GM18517 (cell line): ENCODE measurements around the gene FUCA1.
"Not testable (repeated sequence)": the region's sequence is repeated elsewhere in the genome, so short reads cannot be mapped to it uniquely, and the experiment has no call there.

Source experiments
- ATAC-seq: cut with Tn5 transposase; IDR thresholded peaks from one replicate; pipeline ENCODE4 v1.9.1; 2021; ENCODE audit warnings: mild to moderate bottlenecking, moderate library complexity; ENCODE audit not compliant: unreplicated experiment

Gene FUCA1

DNA sequence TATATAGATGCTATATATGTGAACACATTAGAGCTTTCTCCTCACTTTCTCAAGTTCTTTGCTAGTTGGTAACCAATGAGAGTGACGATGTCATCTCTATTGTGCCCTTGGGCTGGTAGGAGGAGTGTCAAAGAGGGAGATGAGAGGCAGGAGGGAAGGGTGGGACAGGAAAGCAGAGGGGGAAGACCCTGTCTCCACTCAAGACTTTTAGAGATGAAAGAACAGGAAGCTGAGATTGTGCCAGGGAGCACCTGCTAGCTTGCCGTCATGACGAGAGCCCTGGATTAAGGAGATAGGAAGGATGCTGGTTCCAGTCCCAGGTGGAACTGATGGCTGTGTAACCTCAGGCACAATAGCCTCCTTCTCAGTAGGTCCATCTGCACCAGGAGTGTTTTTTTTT lies 28.4 kb upstream of the FUCA1 start:
- no peak for ATAC-seq

DNA sequence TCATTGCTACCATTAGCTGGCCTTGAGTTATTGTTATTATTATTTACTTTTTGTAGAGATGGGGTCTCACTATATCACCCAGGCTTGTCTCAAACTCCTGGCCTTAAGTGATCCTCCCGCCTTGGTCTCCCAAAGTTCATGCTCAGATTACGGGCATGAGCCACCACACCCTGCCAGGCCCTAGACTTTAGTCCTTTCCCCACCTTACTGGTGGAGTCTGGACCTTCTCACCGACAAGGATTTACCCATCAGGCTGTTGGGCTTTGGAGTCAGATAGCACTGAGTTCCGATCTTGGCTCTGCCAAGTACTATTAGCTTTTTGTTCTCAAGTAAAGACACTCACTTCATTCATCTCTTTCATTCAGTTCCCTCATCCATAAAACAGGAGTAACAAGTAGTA lies 27.9 kb upstream of the FUCA1 start:
- no peak for ATAC-seq

DNA sequence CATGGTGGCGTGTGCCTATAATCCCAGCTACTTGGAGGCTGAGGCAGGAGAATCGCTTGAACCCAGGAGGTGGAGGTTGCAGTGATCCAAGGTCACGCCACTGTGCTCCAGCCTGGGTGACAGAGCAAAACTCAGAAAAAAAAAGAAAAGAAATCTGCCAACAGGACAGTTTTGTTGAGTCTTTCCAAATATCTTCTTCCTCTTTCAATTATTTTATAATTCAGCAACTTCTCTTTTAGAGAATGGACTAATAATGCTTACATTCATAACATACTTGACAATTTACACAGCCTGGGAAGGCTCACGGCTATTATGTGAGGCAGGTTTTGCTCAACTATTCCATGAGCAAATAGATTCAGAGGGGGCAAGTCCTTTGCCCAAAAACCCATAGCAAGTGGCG lies 27.0 kb upstream of the FUCA1 start:
- ATAC-seq = no peak

DNA sequence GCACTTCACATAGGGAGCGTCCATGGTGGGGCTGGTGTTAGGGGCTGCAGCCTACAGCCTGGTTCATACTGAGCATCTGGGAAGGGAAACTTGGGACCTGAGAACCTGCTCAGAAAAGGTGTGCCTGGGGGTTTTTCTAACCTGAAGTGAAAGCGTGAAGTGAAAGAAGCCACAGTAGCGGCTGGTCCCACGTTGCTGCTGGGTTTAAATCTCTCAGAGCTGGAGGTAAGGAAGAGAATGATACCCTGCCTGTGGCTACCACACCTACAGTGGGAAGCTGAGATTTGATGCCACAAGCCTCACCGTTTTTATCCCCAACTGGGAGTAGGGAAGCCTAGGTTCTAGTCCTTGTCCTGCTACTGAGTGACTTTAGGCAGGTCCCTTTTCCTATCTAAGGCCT lies 21.0 kb upstream of the FUCA1 start:
- ATAC-seq = no peak

DNA sequence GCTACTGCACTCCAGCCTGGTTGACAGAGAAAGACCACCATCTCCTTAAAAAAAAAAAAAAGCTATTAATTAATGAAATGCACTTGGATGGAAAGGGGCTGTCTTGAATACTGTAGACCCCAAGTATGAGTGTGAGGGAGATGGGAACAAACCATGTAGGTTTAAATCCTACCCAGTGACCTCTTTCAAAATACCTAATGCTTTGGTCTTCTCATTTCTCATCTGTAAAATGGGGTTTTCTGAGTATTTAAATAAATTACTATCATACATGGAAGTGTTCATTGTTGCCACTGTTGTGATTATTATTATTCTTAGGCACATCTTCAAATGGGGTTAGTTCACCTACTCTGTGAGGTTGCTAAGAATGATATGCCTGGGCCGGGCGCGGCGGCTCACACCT lies 17.1 kb upstream of the FUCA1 start:
- no peak for ATAC-seq

DNA sequence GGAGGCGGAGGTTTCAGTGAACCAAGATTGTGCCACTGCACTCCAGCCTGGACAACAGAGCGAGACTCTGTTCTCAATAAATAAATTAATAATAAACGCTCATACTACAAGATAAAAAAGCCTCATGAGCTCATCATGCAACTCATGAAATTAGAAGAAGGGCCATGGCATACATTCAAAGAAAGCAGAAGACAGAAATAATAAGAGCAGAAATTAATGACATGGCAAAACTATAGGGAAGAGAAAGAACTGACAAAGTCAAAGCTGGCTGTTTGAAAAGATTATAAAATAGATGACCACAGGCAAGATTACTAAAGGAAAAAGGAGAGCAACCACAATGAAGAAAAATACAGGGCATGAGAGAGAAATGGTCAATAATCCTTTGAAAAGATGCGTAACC lies 14.7 kb upstream of the FUCA1 start:
- ATAC-seq = no peak

DNA sequence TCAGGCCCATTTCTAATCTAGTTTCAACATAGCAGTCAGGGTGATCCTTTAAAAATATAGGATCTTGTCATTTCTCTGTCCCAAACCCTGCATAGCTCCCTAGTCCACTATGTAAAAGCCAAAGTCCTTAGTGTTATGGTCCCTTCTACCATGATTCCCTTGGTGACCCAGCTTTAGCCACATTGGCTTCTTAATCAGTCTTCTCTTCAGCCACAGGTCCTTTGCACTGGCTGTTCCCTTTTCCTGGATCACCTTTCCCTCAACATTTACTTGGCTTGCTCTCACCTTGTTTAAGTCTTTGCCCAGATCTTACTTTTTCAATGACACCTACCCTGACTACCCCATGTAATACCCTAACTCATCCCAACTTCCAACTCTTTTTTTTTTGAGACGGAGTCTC lies 11.7 kb upstream of the FUCA1 start:
- no peak for ATAC-seq

DNA sequence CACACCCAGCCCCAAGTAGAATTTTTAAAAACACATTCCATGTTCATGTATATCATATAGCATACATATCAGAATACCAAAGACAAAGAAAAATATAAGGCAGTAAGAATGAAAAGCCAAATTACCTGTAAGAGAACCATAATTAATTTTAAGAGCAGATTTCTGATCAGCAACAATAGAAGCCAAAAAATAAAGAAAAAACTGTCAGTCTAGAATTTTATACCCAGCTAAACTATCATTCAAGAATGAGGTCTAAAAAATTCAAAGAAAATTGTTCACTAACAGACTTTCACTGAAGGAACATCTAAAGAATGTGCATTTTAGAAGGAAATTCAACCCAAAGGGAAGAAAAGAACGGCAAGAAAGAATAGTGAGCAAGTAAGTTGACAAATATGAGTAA lies 10.6 kb upstream of the FUCA1 start:
- ATAC-seq = no peak

DNA sequence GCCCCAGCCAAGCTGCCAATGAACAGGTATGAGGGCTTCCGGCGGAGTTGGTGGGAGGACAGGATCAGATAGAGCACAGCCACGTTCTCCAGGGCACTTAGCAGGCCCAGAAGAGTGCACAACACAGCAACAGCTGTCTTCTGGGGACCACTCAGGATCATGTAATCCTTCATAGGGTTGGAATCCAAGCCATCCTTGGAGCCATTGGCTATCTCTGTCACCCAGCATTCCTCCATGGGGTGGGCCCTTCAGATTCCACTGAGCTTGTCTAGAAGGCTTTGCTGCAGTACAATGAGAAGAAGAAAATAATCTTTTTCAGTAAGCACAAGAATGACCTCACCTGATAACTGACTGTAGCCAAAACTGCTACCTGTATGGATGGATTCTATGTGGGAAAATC lies 7.3 kb upstream of the FUCA1 start:
- ATAC-seq = no peak

DNA sequence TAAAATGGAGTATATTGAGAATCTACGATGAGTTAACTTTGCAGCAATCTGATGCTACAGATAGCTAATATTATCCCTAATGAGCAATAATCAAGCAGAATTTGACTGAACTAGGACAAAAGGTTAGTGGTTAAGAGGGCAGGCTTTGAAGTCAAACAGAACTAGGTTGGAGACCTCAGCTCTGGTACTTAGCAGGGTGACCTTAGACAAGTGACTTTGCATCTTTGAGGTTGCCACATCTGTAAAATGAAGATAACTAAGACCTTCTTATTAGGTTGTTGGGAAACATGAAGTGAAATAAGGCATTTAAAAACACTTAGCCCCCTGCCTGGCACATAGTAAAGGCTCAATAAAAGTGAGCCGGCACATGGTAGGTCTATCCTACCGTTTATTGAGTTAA lies 4.3 kb upstream of the FUCA1 start:
- no peak for ATAC-seq

DNA sequence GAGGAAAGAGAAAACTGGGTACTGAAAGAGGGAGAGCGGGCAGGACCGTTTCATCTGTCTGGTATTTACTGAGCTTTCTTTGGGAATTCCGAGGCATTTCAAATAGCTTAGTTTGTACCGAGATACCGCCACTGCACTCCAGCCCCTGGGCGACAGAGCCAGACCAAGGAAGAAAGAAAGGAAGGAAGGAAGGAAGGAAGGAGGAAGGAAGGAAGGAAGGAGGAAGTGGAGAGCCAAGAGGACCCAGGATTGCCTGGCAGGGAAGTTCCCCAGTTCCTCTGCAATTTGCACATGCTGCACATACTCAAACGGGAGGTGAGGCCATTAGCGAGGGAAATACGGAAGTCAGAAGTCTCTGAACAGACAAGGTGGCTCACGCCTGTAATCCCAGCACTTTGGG lies 961 bp upstream of the FUCA1 start:
- ATAC-seq = no peak

DNA sequence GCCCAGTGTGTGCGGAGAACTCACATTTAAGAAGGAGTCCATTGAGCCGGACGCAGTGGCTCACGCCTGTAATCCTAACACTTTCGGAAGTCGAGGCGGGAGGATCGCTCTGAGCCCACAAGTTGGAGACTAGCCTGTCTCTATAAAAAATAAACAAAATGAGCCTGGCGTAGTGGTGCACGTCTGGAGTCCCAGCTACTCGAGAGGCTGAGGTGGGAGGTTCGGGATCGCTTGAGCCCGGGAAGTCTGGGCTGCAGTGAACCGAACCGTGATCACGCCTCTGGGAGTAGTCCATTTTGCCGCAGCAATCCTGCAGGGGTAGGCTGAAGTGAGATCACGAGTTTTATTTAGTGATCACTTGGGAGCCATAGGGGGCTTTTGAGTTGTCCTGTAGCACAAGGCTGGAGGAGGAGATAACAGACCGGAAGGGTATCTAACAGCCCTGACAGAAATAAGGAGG lies 497 bp upstream of the FUCA1 start:
- no peak for ATAC-seq

DNA sequence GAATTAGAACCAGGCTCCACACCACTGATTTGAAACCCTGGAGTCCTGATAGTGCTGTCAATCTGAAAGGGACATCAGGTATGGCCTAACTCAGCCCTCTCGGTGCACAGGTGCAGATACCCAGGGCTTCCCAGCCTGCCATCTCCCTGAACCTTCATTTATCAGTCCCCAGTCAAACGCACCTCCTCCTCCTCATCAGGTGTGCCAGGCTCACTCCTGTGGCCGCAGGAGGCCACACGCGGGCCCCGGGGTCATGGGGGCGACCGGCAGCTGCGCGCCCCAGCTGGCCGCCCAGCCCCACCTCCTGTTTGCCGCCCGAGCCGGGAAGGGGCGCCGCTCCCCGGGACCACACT lies 572 bp downstream of the FUCA1 start:
- ATAC-seq = no peak

DNA sequence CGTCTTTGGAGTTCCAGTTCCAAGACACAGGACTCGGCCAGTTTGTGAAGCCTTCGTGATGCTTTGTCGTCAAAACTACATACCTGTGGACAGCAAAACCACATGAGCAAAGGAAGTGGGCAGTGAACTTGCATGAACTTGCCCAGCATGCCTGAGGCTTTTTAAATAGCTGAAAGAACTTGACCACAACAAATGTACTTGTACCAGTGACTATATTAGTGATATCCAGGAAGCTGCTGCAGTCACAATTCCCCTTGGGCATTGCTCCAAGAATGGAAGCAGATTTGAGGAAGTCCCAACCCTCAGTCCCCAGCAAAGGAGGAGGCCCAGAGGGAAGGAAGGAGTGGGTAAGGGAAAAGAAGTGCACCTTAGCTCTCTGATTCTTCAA lies 2.6 kb downstream of the FUCA1 start:
- no peak for ATAC-seq

DNA sequence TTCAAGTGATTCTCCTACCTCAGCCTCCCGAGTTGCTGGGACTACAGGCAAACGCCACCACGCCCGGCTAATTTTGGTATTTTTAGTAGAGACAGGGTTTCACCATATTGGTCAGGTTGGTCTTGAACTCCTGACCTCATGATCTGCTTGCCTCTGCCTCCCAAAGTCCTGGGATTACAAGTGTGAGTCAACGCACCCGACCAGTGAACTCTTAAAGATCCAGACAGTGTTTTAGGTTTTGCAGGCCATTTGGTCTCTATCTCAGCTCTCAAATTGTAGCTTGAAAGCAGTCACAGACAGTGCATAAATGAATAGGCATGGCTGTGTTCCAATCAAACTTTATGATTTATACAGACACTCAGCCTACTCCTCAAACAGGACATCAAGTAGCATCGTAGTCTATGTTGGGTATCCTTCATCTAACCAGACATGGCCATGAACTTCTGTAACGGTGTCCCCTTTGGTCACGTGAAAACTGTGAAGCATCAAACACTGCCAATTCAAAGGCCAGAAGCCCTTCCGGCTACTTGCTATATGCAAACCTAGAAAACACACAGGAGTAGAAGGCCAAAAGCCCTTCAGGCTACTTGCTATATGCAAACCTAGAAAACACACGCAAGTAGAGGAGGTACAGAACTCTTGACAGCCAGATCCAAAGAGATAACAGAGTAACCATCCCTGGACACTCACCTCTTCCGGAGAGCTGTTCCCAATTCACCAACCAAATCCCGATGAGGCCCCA lies 3.1 kb downstream of the FUCA1 start:
- no peak for ATAC-seq

DNA sequence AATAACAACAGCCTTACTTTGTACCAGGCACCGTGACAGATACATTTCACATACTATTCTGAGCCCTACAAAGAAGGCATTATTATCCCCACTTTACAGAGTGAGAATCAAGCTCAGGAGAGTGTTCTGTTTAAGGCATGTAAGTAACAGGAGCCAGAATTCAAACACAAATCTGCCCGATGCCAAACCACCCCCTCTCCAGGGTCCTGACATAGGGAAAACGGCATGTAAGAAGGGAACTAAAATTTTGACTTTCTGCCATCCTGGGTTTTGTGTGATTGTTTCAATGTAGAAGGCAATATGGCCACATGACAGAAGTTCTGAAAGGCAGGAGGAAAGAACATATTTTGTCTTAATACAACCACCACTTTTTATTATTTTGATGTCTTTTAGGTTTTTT lies 5.5 kb downstream of the FUCA1 start:
- no peak for ATAC-seq

DNA sequence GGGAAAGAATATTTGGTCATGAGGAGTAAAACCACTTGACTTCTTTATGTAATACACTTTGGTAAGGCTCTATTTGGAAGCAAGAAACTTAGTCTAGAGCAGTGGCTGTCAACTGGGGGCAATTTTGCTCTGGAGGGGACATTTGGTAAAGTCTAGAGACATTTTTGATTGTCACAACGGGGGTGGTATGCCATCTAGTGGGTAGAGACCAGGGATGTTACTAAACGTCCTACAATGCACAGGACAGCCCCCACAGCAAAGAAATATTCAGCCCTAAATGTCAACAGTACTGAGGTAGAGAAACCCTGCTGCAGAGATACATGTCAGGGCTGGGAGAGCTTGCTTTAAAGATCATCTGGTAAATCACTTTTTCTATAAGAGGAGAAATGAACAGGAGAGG lies 13.5 kb downstream of the FUCA1 start:
- no peak for ATAC-seq

DNA sequence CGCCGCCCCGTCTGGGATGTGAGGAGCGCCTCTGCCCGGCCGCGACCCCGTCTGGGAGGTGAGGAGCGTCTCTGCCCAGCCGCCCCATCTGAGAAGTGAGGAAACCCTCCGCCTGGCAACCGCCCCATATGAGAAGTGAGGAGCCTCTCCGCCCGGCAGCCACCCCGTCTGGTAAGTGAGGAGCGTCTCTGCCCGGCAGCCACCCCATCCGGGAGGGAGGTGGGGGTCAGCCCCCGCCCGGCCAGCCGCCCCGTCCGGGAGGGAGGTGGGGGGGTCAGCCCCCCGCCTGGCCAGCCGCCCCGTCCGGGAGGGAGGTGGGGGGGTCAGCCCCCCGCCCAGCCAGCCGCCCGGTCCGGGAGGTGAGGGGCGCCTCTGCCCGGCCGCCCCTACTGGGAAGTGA lies 15.0 kb downstream of the FUCA1 start:
- ATAC-seq = not testable (repeated sequence)

DNA sequence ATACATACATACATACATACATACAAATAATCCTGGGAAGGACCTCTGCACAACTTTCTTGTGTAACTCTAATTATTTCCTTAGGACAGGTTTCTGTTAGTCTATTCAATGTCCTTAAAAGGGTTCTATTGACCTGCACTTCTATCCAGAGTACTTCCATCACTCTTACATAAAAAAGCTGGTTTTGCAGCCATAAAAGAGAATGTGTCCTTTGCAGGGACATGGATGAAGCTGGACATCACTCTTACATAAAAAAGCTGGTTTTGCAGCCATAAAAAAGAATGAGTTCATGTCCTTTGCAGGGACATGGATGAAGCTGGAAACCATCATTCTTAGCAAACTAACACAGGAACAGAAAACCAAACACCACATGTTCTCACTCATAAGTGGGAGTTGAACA lies 16.7 kb downstream of the FUCA1 start:
- not testable (repeated sequence) for ATAC-seq

DNA sequence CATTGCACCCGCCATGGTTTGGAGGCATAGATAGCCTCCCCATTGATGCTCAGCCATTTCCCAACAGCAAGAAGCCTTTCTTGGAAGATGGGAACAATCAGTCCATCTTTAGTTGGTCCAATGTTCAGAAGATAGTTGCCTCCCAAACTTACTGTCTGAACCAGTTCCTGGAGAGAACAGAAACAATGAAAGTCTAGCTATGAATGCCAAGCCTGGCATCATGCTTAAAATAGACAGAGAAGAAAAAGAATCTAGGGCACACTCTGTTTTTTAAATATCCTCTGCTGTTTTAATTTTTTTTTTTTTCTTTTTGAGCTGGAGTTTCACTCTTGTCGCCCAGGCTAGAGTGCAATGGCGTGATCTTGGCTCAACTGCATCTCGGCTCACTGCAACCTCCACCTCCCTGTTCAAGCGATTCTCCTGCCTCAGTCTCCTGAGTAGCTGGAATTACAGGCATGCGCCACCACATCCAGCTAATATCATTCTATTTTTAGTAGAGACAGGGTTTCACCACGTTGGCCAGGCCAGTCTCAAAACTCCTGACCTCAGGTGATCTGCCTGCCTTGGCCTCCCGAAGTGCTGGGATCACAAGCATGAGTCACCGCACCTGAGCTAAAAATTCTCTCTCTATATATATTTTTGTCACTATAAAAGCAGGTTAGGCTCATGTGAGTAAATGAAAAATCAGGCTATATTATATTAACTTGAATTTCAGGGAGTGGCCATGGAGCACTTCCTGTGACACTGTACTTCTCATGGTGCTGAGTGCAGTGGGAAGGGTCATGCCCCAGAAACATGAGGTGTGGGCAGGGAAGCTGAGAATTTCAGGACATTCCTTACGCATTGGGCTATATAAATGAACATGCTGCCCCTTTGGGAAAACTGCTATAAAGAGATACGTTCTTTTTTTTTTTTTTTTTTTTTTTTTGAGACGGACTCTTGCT lies 19.1 kb downstream of the FUCA1 start:
- ATAC-seq = no peak

DNA sequence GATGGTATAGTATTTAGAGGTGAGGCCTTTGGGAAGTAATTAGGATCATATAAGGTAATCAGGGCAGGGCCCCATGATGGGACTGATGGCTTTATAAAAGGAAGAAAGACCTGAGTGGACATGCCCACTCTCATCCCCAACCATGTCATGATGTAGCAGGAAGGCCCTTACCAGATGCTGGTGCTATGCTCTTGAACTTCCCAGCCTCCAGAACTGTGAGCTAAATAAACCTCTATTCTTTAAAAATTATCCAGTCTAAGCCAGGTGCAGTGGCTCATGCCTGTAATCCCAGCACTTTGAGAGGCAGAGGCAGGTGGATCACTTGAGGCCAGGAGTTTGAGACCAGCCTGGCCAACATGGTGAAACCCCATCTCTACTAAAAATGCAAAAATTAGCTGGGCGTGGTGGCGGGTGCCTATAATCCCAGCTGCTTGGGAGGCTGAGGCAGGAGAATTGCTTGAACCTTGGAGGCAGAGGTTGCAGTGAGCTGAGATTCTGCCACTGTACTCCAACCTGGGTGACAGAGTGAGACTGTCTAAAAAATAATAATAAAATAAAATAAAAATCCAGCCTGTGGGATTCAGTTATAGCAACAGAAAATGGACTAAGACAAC lies 20.5 kb downstream of the FUCA1 start:
- ATAC-seq = not testable (repeated sequence)

DNA sequence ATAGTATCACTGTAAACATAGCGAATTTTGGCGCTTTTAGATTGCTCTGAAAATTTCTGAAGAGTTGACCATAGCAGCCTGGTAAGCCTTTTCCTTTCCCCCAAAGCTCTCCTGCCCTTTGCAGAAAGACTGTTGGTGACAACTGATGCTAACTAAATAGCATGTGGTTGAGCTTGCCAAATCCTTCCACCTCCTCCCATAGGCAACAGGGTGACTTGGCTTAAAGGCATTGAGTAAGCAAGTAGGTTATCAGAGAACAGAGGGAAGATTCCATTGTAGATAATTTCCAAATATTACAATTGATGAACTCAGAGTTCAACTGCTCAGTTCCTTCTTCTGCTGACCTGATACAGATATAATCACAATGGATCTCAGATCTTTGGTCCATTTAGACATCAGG lies 22.9 kb downstream of the FUCA1 start:
- ATAC-seq = no peak
